GM21526 (cell line): ENCODE data around the gene CCIN.
A peak's percentile ranks its signal among the peaks of the same experiment; 100 is the strongest.

Experiments used
- ATAC-seq: cut with Tn5 transposase; IDR thresholded peaks from one replicate; pipeline ENCODE4 v1.9.1; 2021; ENCODE audit warnings: moderate library complexity; ENCODE audit not compliant: unreplicated experiment, low FRiP score

CCIN gene

GRCh38 chr9:36187414-36187813, 18.2 kb downstream of the CCIN start:
- no peak for ATAC-seq

- ATAC-seq, result no peak
Measured at GRCh38 chr9:36188212-36188611, 19.0 kb downstream of the CCIN start.

- ATAC-seq, result no peak
Measured at GRCh38 chr9:36189976-36190375, 20.8 kb downstream of the CCIN start.

- peak; percentile 92 for ATAC-seq
Measured at GRCh38 chr9:36190388-36191289, 21.5 kb downstream of the CCIN start, which contains the start of gene CLTA. TSS of gene CLTA (plus strand) at chr9:36190921. CDS start at chr9:36191057, 136 bp downstream.

GRCh38 chr9:36191290-36191645, 22.1 kb downstream of the CCIN start:
- ATAC-seq, result peak; percentile 8

- ATAC-seq, result no peak
Measured at GRCh38 chr9:36191686-36192085, 22.5 kb downstream of the CCIN start.

GRCh38 chr9:36192196-36192595, 23.0 kb downstream of the CCIN start:
- ATAC-seq, result no peak

GRCh38 chr9:36193023-36193422, 23.8 kb downstream of the CCIN start:
- ATAC-seq, result no peak

GRCh38 chr9:36194326-36195000, 25.3 kb downstream of the CCIN start:
- no peak for ATAC-seq

GRCh38 chr9:36204906-36205547, 35.8 kb downstream of the CCIN start:
- ATAC-seq, result no peak

GRCh38 chr9:36207016-36207415, 37.8 kb downstream of the CCIN start:
- no peak for ATAC-seq

- ATAC-seq, result no peak
Measured at GRCh38 chr9:36207546-36208012, 38.4 kb downstream of the CCIN start.

GRCh38 chr9:36208521-36209253, 39.5 kb downstream of the CCIN start:
- no peak for ATAC-seq

- no peak for ATAC-seq
Measured at GRCh38 chr9:36210722-36211121, 41.5 kb downstream of the CCIN start.

GRCh38 chr9:36211510-36211909, 42.3 kb downstream of the CCIN start:
- no peak for ATAC-seq

GRCh38 chr9:36213387-36213786, 44.2 kb downstream of the CCIN start:
- no peak for ATAC-seq

GRCh38 chr9:36213989-36214388, 44.8 kb downstream of the CCIN start:
- no peak for ATAC-seq

GRCh38 chr9:36214571-36214970, 45.4 kb downstream of the CCIN start:
- no peak for ATAC-seq

- ATAC-seq, result no peak
Measured at GRCh38 chr9:36217256-36217968, 48.2 kb downstream of the CCIN start.

GRCh38 chr9:36218011-36218410, 48.8 kb downstream of the CCIN start:
- no peak for ATAC-seq
